Endothelial cell of umbilical vein (primary cell): Measurements from ENCODE around the gene CLSTN2. TPM values are rescaled to one million over a fixed set of nuclear protein-coding genes. Genes with fewer than 3 reads are reported as not detected.

ENCODE experiments used
- BruUV-seq: library from RNA; stranded (reverse); fragments of 400-500 nt; replicated peaks from 2 replicates; lab custom pipeline; 2021; lab: Mats Ljungman, UMichigan
- CTCF ChIA-PET: fragments of 300-600, 350-600 bp; sonication (Branson Sonifier 250); formaldehyde crosslinking; loops from one replicate; lab custom pipeline; 2021; ENCODE audit warnings: antibody characterized with exemption, inconsistent platforms; lab: Charles Lee
- POLR2A ChIA-PET: fragments of 300-600, 350-600 bp; sonication (Branson Sonifier 250); formaldehyde crosslinking; loops from one replicate; lab custom pipeline; 2021; ENCODE audit warnings: antibody characterized with exemption, inconsistent platforms; lab: Charles Lee
- DNase-seq: peaks from one replicate; pipeline ENCODE4 v3.0.0-alpha.2; 2011; ENCODE audit warnings: low read depth, low spot score
- FAIRE-seq: peaks from 2 replicates; lab custom pipeline; 2011; peaks lifted over from hg19 to GRCh38; lab: Jason Lieb, UNC
- H2AFZ ChIP-seq: 2 replicates; pipeline ENCODE4 v1.6.0; 2012; ENCODE audit warnings: low read depth, low read length, control low read depth, inconsistent platforms
- H3K27ac ChIP-seq: 2 replicates; pipeline ENCODE4 v1.5.1; 2011; ENCODE audit warnings: low read depth, mild to moderate bottlenecking, control low read depth, low read length, moderate library complexity; ENCODE audit not compliant: insufficient read depth
- H3K27me3 ChIP-seq, 2 experiments: 2 replicates each; pipeline versions ENCODE4 v1.6.0 to v1.6.1; 2011; ENCODE audit warnings: low read length in 2 of 2, mixed read lengths in 1 of 2; ENCODE audit not compliant: control insufficient read depth in 2 of 2, insufficient read depth in 2 of 2
- H3K36me3 ChIP-seq, 2 experiments: 2 replicates in 1 of 2; 3 replicates in 1 of 2; pipeline ENCODE4 v1.5.1; 2011; ENCODE audit warnings: low read length in 2 of 2, mild to moderate bottlenecking in 1 of 2, moderate library complexity in 1 of 2; ENCODE audit not compliant: control insufficient read depth in 2 of 2, insufficient read depth in 2 of 2; ENCODE audit errors: extremely low read depth in 1 of 2
- H3K4me1 ChIP-seq: 3 replicates; pipeline ENCODE4 v1.5.1; 2011; ENCODE audit warnings: mild to moderate bottlenecking, low read length; ENCODE audit not compliant: control insufficient read depth, insufficient read depth; ENCODE audit errors: extremely low read depth
- H3K4me2 ChIP-seq: 2 replicates; pipeline ENCODE4 v1.6.1; 2011; ENCODE audit warnings: low read length, control low read depth, mixed read lengths; ENCODE audit not compliant: insufficient read depth
- H3K4me3 ChIP-seq, 3 experiments: fragments of 200-600 bp in 1 of 3; sonication (generic), shearing (Covaris generic) in 1 of 3; replicated peaks in 1 of 3; 2 replicates each; pipeline ENCODE4 v1.5.1; 2011 to 2016; ENCODE audit warnings: control low read depth in 3 of 3, low read length in 3 of 3, mild to moderate bottlenecking in 2 of 3, inconsistent platforms in 1 of 3, low read depth in 1 of 3, moderate library complexity in 1 of 3; ENCODE audit not compliant: insufficient read depth in 1 of 3
- H3K79me2 ChIP-seq: 2 replicates; pipeline ENCODE4 v1.6.0; 2012; ENCODE audit warnings: low read length, inconsistent platforms; ENCODE audit not compliant: control insufficient read depth, insufficient read depth
- H3K9ac ChIP-seq: replicated peaks from 2 replicates; pipeline ENCODE3; 2011; ENCODE audit warnings: low read length, control low read depth; ENCODE audit not compliant: insufficient read depth; ENCODE audit errors: extremely low read depth
- H3K9me1 ChIP-seq: replicated peaks from 3 replicates; pipeline ENCODE4 v1.6.0; 2011; ENCODE audit warnings: mild to moderate bottlenecking, low read length; ENCODE audit not compliant: control insufficient read depth, insufficient read depth; ENCODE audit errors: extremely low read depth
- H3K9me3 ChIP-seq: replicated peaks from 2 replicates; pipeline ENCODE4 v1.5.1; 2012; ENCODE audit warnings: low read length, inconsistent platforms; ENCODE audit not compliant: control insufficient read depth, insufficient read depth
- H4K20me1 ChIP-seq: replicated peaks from 2 replicates; pipeline ENCODE3; 2011; ENCODE audit warnings: mild to moderate bottlenecking, low read length; ENCODE audit not compliant: control insufficient read depth, insufficient read depth; ENCODE audit errors: extremely low read depth
- CTCF ChIP-seq, 2 donors: IDR thresholded peaks; 1 replicate in 1 of 2; 2 replicates in 1 of 2; pipeline ENCODE4 v1.5.1; 2011; ENCODE audit warnings: low read length in 2 of 2, mild to moderate bottlenecking in 2 of 2, moderate library complexity in 2 of 2, control low read depth in 1 of 2, inconsistent platforms in 1 of 2, low read depth in 1 of 2; ENCODE audit not compliant: insufficient read depth in 1 of 2; ENCODE audit errors: extremely low read depth in 1 of 2
- EZH2 ChIP-seq: IDR thresholded peaks from 2 replicates; pipeline ENCODE4 v1.6.1; 2012; ENCODE audit warnings: borderline replicate concordance, low read depth, mild to moderate bottlenecking, moderate library complexity, low read length, inconsistent platforms; ENCODE audit not compliant: severe bottlenecking
- FOS ChIP-seq: IDR thresholded peaks from 2 replicates; pipeline ENCODE4 v1.6.1; 2011; ENCODE audit warnings: mild to moderate bottlenecking, low read length, moderate library complexity, borderline replicate concordance; ENCODE audit not compliant: insufficient read depth
- GATA2 ChIP-seq: IDR thresholded peaks from 2 replicates; pipeline ENCODE4 v1.7.0; 2011; ENCODE audit warnings: low read depth, mild to moderate bottlenecking, moderate library complexity, mixed read lengths, low read length; ENCODE audit not compliant: insufficient read length, insufficient read depth
- JUN ChIP-seq: IDR thresholded peaks from 2 replicates; pipeline ENCODE4 v1.6.1; 2011; ENCODE audit warnings: borderline replicate concordance, low read depth; ENCODE audit not compliant: insufficient read length, insufficient read depth
- MAX ChIP-seq: IDR thresholded peaks from 2 replicates; pipeline ENCODE4 v1.6.1; 2011; ENCODE audit not compliant: insufficient read depth, insufficient read length
- MYC ChIP-seq: IDR thresholded peaks from one replicate; pipeline ENCODE4 v1.6.1; 2011; ENCODE audit warnings: mild to moderate bottlenecking, low read depth, low read length
- POLR2A ChIP-seq: IDR thresholded peaks from 2 replicates; pipeline ENCODE4 v1.6.1; 2012; ENCODE audit warnings: low read depth, mild to moderate bottlenecking, control low read depth, low read length
- POLR2AphosphoS5 ChIP-seq: IDR thresholded peaks from 2 replicates; pipeline ENCODE4 v1.6.1; 2012; ENCODE audit warnings: low read depth, mild to moderate bottlenecking, control low read depth, low read length, moderate library complexity; ENCODE audit not compliant: insufficient read depth
- dilution Hi-C: fragments of 300-500 bp; cut with MboI; formaldehyde crosslinking; loops from one replicate; pipeline ENCODE4 v1.15.0; 2019; ENCODE audit warnings: low sequenced_read_pairs; ENCODE audit not compliant: extremely low pct_ligation_motif_present
- intact Hi-C: fragments of 100-400 bp; cut with micrococcal nuclease; formaldehyde crosslinking; loops from one replicate; pipeline ENCODE4 v1.10.0; 2022
- polyA plus RNA-seq, 4 experiments: library from polyadenylated mRNA; depleted of rRNA in 3 of 4; stranded (reverse) in 3 of 4; unstranded in 1 of 4; fragments of >200 nt; gene quantifications; 2 replicates each; pipeline versions ENCODE4 v1.2.1 to v1.2.3, GENCODE V29; 2011 to 2012; ENCODE audit warnings: missing spikeins in 1 of 4
- total RNA-seq: library from RNA; stranded (reverse); gene quantifications from 2 replicates; pipeline ENCODE4 v1.2.3, GENCODE V29; 2021

The CLSTN2 gene
- total and polyA plus RNA-seq, 2 donors (not counting 3 experiments of a cell fraction or from before 2014, with no cell fraction given) = 0.26 to 0.38 TPM

- DNase-seq = no peak
- Histone ChIP-seq H2AFZ (no peak overlapping the region), H3K27ac (no peak overlapping the region), H3K4me3 (no peak overlapping the region), H3K9me3 (no peaks in the 10 kb centered on the region), H3K4me1 (no peaks in the 10 kb centered on the region), H3K36me3 (no peaks in the 10 kb centered on the region), H3K9me1 (no peaks in the 10 kb centered on the region), H3K79me2 (no peaks in the 10 kb centered on the region), H3K27me3 (no peaks in the 10 kb centered on the region), H3K4me2 (no peak overlapping the region), H3K9ac (no peak overlapping the region), H4K20me1 (no peaks in the 10 kb centered on the region)
- POLR2A ChIA-PET = no interaction called here
- BruUV-seq = no TSS peak
- TF ChIP-seq FOS (no peak), CTCF (IDR thresholded peaks at IDR 0.05; ENCODE audit: extremely low read depth in 1 of 2, insufficient read depth in 1 of 2, low read depth in 1 of 2, low read length in 2 of 2) (no peak), MYC (no peak), JUN (no peak), POLR2A (no peak), GATA2 (no peak), EZH2 (no peak), MAX (no peak), POLR2AphosphoS5 (no peak)
- intact Hi-C loops (no loop called here), dilution Hi-C loops (no loop called here)
- CTCF ChIA-PET = interaction anchor here (1.0 kb wide), 1 partner anchor 11 kb away, joined by 3 read pairs; no protein-coding TSS in a partner anchor
- FAIRE-seq = no peak
Measured at GRCh38 chr3:140597364-140597763, 662.4 kb downstream of the CLSTN2 start.
